ENCODE measurements around the gene ACTN4.

The ACTN4 gene

GRCh38 chr19:38692458-38693379, 45.3 kb downstream of the ACTN4 start:
- H3K27ac ChIP-seq: no peak overlapping the region
- TF ChIP-seq ZFX (IDR thresholded peaks at IDR 0.05; ENCODE audit: borderline replicate concordance) (no peak), CTCF (IDR thresholded peaks at IDR 0.05) (no peak)

DNA sequence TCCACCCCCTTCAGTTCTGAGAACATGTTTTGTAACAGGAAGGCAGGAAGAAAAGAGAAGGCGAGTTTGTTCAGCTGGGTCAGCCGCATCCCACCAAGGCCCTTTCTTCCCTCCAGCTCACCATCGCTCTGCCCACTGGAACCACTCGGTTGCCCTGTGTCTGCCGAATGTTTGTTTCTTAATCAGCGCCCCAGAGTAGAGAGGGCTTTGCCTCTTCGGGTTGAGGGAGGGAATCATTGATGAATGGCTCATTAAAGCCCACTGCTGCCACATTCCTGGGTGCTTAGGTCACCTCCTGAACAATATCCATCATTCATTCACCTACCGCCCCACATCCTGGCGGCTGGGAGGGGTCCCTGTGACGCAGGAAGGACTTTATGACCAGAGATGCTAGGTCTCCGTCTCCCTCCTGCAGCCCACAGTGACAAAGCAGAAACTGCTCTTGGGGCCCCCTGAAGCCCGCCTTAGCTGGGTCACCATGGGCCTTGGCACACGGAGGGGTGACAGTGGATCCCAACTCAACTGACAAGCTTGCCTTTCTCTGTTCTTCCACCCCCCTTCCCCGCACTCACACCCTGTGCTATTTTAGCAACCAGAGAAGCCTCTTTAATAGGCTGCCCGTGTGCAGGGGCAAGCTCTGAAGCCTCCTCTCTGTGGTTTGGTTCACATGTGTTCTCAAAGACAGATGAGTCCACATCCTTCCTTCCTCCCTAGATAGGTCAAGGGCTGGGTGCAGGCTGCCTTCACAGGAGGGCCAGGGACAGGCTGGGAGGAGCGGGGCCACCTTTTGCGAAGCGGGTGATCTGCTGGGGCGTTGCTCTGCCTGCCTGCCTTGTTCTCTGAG, 46.2 kb downstream of the ACTN4 start:
- H3K27ac ChIP-seq: no peak overlapping the region
- no peak for TF ChIP-seq CTCF (IDR thresholded peaks at IDR 0.05)
- no peak for TF ChIP-seq ZFX (IDR thresholded peaks at IDR 0.05; ENCODE audit: borderline replicate concordance)

DNA sequence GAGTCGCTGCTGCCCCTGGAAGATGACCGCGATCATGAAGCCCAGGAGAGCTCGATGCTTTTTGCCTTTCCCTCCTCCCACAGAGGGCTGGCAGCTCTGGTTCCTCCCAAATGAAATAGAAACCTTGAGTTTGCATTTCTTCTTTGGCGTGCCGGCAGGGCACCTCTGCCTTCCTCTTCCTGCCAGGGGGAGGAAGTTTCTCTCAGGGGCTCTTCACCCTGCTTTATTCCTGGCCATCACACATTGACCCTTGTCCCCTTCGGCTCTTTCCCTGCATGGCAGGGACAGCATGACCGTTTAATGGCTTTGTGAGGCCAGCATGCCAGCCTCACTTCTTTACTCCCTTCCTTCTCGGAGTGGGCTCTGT, 47.9 kb downstream of the ACTN4 start:
- H3K27ac ChIP-seq: no peak overlapping the region
- no peak for TF ChIP-seq CTCF (IDR thresholded peaks at IDR 0.05)
- no peak for TF ChIP-seq ZFX (IDR thresholded peaks at IDR 0.05; ENCODE audit: borderline replicate concordance)

- H3K27ac ChIP-seq: no peak overlapping the region
- TF ChIP-seq ZFX (IDR thresholded peaks at IDR 0.05; ENCODE audit: borderline replicate concordance): no peak
- no peak for TF ChIP-seq CTCF (IDR thresholded peaks at IDR 0.05)
Observed at GRCh38 chr19:38695832-38696728, 48.6 kb downstream of the ACTN4 start.

GRCh38 chr19:38696729-38697055, 49.2 kb downstream of the ACTN4 start:
- no peak overlapping the region for H3K27ac ChIP-seq
- TF ChIP-seq CTCF (IDR thresholded peaks at IDR 0.05) (no peak), ZFX (IDR thresholded peaks at IDR 0.05; ENCODE audit: borderline replicate concordance) (no peak)

DNA sequence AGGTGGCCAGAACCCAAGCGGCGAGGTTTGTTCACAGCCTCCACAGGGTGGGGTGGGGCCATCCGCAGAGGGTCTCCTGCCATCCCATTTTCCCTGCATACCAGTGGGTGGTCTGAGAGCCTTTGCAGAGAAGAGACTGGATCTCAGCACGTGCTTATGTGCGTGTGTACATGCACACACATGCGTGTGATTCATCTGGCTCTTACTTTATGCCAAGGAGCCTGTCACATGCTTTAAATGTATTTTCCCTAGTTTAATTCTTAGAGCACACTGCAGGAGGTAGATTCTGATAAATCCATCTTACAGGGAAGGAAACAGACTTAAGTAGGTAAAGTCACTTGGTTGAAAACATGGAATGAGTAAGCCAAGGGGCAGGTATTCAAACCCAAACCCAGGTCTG, 49.7 kb downstream of the ACTN4 start:
- no peak for TF ChIP-seq CTCF (IDR thresholded peaks at IDR 0.05)
- no peak for TF ChIP-seq ZFX (IDR thresholded peaks at IDR 0.05; ENCODE audit: borderline replicate concordance)
- no peak overlapping the region for H3K27ac ChIP-seq
